ENCODE measurements around the gene ANKRD44.
"Not testable (repeated sequence)": the region's sequence is repeated elsewhere in the genome, so short reads cannot be mapped to it uniquely, and the experiment has no call there.

The ANKRD44 gene

GRCh38 chr2:197310271-197310985, at the start of gene ANKRD44:
TSS of gene ANKRD44 (minus strand) at chr2:197310780. CDS start at chr2:197310604, 176 bp downstream.
- peak; percentile 60 for DNase-seq (ENCODE audit: low read depth)

DNA sequence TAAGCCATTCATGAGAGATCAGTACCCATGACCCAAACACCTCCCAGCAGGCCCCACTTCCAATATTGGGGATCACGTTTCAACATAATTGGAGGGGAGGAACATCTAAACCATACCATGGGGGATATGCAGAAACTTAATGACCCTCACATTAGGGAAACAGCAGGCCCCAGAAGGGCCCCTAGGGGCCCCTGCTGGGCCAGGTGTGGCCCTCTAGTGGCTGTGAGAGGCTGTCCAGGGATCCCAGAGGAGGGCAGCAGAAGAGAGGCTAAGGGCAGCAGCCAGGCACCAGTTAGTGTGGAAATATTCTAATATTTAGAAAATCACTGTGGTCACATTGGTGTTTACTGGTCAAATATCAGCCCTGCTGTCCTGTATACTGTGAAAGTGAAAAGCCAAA, 49.3 kb upstream of the ANKRD44 start:
- DNase-seq (ENCODE audit: low read depth) = no peak

DNA sequence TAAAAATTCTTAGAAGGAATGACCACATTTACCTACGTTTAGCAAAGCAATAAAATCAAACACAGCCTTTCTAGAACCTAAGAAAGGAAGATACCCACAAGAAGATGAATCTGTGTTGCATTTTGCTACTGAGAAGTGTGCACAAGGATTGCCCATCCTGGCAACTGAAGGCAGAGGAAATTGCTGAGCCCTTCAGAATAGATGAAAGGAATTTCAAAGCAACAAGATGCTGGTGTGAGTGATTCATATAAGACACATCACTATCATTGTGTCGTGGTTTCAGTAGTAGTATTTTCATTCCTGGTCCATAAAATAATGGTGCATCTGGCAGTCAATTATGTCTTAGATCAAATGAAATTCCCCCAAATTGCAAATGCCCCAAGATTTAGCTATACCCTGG, 48.4 kb upstream of the ANKRD44 start:
- DNase-seq (ENCODE audit: low read depth) = no peak

DNA sequence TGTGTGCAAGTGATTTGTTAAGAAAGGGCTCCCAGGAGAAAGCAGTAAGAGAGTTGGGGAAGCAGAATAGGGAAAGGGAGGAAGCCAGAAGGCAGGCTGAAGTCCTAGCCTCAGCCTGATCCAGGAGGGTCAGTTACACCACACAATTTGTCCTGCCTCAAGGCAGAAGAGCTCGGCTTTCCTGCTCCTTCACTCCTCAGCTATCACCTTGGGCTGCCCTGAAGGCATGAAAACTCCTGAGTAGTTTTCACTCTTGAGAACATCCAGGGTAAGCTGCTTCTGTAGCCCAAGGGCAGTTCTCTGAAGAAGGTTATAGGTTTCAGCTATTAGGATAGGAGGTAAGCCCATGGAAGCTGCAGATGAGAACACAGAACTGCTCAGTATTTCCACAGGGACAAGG, 47.4 kb upstream of the ANKRD44 start:
- DNase-seq (ENCODE audit: low read depth) = no peak

GRCh38 chr2:197356136-197356535, 45.6 kb upstream of the ANKRD44 start:
- DNase-seq (ENCODE audit: low read depth) = no peak

- no peak for DNase-seq (ENCODE audit: low read depth)
Measured at GRCh38 chr2:197354169-197354558, 43.6 kb upstream of the ANKRD44 start.

- DNase-seq (ENCODE audit: low read depth) = no peak
Measured at GRCh38 chr2:197353393-197354168, 43.0 kb upstream of the ANKRD44 start.

DNA sequence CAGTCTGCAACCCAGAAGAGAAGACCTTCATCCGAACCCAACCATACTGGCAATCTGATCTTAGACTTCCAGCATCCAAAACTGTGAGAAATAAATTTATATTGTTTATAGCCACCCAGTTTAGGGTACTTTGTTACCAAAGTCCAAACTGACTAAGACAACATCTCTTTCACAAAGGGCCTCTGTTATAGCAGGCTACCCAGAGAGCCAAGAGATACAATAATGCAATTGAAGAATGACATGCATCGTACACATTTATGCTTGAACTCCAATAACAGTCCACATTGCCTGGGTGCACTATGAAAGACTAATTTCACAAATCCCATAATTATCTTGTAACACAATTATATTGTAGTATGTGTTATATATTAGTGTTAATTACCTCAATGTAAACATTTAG, 39.1 kb upstream of the ANKRD44 start:
- no peak for DNase-seq (ENCODE audit: low read depth)

- no peak for DNase-seq (ENCODE audit: low read depth)
Measured at GRCh38 chr2:197348721-197349360, 38.3 kb upstream of the ANKRD44 start.

GRCh38 chr2:197345846-197346370, 35.3 kb upstream of the ANKRD44 start:
- DNase-seq (ENCODE audit: low read depth) = no peak

DNA sequence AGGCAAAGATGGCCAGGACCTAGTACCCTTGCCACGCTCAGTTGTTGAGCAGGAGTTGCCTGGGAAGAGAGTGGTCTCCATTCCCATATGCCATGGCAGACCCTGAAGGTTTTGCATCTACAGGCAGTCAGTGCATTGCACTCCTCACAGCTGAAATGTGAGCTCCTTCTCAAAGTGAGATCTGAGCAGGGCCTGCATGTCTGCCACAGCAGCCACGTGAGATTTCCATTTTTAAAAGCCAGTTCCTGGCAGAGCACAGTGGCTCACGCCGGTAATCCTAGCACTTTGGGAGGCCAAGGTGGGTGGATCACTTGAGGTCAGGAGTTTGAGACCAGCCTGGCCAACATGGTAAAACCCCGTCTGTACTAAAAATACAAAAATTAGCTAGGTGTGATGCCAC, 33.4 kb upstream of the ANKRD44 start:
- not testable (repeated sequence) for DNase-seq (ENCODE audit: low read depth)

DNA sequence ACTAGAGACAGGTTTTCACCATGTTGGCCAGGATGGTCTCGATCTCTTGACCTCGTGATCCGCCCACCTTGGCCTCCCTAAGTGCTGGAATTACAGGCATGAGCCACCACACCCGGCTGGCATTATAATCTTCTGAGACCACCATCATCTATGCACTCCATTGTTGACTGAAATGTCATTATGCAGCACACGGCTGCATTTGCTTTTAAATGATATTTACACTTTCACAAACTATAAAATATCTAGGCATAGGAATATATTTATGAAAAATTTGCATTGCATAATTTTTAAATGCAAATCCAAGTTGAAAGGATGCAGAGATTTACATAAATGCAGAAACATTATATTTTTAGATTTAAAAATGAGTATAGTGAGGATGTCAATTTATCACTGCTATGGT, 30.0 kb upstream of the ANKRD44 start:
- DNase-seq (ENCODE audit: low read depth) = no peak

DNA sequence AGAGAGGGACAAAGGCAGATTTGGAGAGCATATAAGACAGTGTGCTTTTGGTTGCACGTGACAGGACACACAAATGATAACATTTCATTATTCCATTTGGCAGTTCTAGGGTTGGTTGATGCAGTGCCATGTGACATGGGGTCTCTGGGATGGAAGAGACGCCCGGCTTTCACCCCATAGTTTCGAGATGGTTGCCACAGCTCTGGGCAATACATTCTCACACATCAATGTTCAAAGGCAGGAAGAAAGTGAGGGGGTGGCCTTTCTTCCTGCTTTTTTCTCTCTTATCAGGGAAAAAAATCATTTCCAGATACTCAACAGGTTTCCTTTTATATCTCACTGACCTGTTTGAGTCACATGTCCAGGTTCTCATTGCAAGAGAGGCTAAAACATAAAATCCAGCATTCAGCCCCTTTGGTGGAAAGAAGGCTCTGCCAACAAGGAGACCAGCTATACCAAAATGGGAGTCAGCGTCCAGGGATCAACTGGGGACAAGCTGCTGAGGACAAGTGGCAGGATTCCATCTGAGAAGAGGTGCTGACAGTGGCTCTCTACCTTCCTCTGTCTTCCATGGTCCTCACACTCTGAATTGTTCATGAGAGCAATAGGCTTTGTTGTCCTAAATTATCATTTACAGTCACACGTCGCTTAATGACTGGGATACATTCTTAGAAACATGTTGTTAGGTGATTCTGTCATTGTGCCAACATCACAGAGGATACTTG, 29.1 kb upstream of the ANKRD44 start:
- DNase-seq (ENCODE audit: low read depth) = no peak

DNA sequence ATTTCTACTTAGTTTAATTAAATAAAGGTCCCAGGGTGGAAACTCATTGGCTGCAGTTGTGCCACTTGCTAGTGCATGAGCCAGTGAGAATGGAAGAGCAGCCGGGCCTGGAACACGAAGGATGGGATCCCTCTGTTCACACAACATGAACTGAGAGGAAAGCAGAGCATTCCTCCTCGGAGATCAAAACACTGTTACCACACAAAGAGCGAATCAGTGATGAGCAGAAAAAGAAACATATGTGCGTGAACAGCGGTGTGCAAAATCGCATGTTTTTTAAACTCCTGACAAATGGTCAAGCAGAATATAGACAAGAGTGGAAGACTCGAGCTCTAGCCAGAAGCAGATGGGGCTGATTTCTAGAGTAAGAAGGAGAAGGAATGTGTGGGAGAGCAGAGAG, 28.4 kb upstream of the ANKRD44 start:
- no peak for DNase-seq (ENCODE audit: low read depth)

DNA sequence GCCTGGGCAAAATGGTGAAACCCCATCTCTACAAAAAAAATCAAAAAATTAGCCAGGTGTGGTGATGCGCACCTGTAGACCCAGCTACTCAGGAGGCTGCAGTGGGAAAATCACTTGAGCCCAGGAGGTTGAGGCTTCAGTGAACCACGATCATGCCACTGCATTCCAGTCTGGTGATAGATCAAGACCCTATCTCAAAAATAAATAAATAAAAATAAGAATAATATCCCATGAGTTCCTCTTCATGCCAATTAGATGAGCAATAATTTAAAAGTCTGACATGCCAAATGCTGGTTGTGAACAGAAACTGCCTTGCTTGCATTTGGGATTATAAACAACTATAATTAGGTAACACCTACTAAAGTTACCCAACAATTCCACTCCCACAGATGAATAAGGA, 22.1 kb upstream of the ANKRD44 start:
- no peak for DNase-seq (ENCODE audit: low read depth)

DNA sequence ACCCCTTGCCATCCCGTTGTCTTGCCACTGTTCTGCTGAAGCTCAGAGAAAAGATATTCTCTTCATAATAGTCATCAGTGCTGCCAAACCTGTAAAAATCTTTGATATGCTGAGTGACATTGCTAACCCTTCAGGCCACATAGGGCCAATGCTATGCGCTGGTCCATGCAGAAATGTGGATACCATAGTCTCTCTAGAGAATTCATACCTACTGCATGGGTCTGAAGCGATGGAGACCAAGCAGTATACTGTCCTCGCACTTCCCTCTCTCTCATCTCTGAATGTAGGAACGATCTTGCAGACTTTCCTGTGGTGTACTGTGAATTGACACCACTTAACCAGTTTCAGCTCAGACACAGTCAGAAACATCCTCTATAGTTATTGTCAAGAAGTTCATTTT, 17.9 kb upstream of the ANKRD44 start:
- DNase-seq (ENCODE audit: low read depth) = no peak

DNA sequence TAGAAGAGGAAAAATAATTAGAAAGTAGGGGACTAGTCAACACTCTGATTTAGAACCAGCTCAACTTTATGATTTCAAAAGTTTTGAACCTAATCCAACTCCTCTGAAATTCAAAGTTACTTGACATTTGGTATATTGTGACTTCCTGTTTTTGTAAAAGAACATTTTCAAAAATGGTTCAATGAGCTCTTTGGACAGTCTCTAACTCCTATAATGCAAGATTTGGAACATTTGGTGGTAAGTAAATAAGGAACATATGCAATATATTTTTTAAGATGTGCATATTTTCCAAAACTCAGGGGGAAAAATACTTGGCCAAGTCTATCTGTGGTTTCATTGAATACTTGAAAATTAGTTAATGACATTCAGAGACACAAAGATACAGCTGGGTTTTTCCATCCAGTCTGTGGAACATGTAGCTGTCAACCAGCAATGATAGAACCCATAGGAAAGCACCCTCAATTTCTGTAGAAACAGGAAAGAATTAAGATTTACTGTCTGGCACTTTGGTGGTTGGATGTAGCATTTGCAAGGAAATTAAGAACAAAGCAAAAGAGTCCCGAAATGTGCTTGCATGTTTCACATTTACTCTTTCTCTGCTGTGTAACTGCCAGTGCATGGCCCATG, 17.0 kb upstream of the ANKRD44 start:
- DNase-seq (ENCODE audit: low read depth) = no peak

GRCh38 chr2:197327073-197327471, 16.5 kb upstream of the ANKRD44 start:
- no peak for DNase-seq (ENCODE audit: low read depth)

DNA sequence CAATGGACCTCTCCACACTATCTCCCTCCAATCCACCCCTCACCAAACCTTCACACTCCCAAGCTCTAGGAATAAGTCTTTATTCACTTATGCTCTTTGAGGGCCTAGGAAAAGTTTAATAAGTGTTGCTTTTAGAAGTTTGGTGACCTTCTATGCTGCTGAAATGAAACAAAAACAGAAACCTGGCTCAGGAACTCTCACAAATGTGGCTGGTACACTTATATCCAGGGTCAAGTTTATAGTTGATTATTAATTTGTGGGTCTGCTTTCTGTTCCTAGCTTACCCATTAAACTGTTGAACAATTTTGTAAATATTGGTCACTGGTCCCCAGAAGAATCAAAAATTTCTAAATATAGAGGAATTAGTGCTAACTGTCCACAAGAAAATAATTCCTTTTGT, 14.2 kb upstream of the ANKRD44 start:
- DNase-seq (ENCODE audit: low read depth) = no peak

- no peak for DNase-seq (ENCODE audit: low read depth)
Measured at GRCh38 chr2:197322724-197323720, 12.4 kb upstream of the ANKRD44 start.

DNA sequence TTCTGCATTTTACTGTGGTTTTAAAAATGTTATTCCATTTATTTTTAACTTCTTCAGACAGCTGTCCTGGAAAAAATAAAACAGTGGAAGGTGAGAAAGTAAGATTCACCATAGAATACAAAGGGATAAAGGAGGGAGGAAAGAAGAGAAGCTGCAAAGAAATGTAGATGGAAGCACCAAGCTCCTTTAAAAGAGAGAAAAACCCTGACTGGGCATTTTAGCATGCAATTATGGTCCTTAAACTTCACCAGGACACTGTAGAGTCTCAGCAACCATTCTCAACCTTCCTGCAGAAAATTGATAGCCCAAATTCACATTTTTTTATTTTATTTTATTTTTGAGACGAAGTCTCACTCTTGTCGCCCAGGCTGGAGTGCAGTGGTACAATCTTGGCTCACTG, 11.6 kb upstream of the ANKRD44 start:
- DNase-seq (ENCODE audit: low read depth) = no peak
